HG02840 (cell line): ENCODE data around the gene IFITM5.
"Not testable (repeated sequence)": the region's sequence is repeated elsewhere in the genome, so short reads cannot be mapped to it uniquely, and the experiment has no call there.

Experiments used
- ATAC-seq: cut with Tn5 transposase; IDR thresholded peaks from one replicate; pipeline ENCODE4 v1.9.1; 2021; ENCODE audit warnings: mild to moderate bottlenecking, moderate library complexity, moderate number of reproducible peaks; ENCODE audit not compliant: unreplicated experiment, low FRiP score

Gene IFITM5

DNA sequence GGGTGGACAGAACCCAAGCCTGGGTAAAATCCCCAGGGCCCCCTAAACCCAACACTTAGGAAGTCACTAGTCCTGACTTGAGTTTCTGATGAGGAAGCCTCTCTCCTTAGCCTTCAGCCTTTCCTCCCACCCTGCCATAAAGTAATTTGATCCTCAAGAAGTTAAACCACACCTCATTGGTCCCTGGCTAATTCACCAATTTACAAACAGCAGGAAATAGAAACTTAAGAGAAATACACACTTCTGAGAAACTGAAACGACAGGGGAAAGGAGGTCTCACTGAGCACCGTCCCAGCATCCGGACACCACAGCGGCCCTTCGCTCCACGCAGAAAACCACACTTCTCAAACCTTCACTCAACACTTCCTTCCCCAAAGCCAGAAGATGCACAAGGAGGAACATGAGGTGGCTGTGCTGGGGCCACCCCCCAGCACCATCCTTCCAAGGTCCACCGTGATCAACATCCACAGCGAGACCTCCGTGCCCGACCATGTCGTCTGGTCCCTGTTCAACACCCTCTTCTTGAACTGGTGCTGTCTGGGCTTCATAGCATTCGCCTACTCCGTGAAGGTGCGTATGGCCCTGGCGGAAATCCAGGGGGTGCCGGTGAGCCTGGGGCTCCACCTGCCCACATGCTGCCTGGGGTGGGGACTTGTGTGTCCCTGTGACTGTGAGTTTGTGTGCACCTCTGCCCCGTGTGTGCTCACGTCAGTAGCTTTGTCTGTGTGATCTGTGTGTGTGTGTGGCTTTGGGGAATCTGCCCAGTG, 14.6 kb upstream of the IFITM5 start, which contains the start of gene IFITM1:
Gene IFITM1, plus strand, starts transcription at position 254 of the 767 bp plus-strand sequence. Its CDS starts 131 bp downstream, at position 385.
- no peak for ATAC-seq

DNA sequence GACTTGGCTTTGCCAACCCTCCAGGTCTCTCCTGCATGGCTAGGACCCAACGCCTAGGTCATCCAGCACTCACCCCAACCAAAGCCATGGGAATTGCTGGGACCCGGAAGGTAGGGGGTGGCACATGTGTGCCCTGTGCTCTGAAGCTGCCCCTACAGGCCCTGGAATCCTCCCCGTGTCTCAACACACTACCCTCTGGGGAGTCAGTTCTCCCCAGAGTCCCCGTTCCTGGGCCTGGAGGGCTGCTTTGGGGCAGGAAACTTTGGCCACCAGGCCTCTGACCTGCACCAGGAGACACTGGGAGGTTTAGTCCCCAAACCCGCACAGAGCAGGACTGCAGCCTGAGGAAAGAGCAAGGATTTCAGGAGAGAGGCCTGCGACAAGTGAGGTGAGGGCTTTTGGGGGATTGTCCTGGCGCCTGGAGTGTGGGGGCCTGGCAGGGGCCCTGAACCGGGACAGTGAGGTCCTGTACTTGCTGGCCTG, 14.0 kb upstream of the IFITM5 start:
- ATAC-seq: no peak

DNA sequence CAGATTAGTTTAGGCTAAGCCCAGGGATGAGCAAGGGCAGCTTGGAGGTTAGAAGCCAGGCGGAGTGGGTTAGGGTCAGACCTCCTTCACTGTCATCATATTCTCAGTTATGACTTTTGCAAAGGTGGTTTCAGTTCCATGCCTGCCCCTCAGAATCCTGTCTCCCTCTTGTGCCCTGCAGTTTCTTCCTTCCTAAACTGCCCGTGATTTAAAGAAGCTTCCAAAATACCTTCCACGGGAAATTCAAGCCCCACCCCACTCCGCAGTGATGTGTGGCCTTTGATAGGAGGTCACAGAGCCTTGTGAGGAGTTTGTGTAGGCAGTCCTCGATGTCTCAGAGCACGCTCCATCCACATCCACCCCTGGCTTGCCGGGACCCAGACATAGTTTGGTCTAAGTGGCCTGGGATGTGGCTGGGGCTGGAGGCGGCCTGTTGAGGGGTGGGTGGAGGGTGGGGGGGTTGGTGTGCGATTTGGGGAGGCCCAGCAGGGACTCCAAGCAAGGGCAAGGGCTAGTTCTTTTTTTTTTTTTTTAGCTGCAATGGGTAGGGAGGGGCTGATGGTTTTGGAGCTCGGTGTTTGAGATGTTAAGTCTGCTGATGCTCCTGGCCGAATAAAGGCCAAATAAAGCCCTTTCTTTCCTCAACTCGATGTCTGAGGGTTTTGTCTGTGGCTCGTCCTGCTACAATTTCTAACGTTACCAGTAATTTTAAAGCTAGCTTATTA, 12.9 kb upstream of the IFITM5 start:
- no peak for ATAC-seq

DNA sequence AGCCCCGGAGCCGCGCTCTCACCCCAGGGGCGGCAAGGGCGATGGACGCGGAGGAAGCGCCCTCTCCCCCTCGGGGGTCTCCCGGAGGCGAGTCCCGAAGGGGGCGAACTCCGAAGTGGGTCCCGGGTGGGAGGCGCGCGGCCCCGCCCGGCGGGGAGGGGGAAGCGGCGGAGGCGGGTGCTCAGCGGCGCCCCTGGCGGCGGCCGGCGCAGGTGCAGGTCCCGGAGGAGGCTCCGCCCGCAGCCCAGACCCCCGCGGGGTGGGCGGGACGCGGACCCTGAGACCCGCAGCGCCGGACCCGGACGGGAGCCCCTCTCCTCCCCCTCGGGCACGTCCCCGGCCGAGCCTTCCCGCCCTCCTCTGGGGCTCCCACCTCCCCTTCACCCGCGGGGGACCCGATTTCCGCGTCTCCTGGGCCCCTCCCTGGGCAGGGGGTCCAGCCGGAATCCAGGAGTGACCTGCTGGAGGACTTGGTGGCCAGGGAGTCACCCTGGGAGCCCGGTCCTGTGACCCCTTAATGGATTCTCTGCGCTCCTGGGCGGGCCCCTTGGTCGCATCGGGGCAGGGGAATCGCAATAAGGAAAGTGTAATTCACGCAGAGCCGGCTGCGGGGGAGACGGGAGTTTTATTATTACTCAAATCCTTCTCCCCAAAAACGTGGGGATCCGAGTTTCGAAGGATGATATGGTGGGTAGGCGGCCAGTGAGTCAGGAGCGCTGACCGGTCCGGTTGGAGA, 11.9 kb upstream of the IFITM5 start:
- not testable (repeated sequence) for ATAC-seq

DNA sequence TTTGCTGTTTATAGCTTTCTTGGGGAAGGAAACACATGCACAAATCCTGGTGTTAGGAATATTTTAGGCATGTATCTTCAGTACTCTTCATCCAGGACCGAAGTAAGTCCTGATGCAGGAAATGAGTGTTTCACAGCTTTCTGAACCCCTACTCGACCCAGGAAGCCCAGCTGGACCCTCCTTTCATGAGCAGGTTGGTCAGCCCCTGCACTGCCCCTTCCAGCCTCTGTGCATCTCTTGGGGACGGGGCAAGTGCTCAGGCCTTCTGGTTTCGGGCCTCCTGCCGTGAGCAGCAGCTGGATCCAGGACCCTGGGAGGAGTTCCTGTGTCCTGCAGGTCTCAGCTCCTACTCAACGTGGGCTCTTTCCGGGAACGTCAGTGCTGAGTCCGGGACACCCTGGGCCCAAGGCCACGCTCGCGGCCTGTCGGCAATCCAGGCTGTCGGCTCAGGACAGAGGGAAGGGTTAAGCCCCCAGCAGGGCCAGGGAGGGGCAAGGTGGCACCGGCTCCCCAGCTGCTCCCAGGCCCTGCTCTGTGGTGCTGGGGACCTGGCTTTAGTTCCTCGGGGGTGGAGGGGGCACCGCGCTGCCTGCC, 10.8 kb upstream of the IFITM5 start:
- not testable (repeated sequence) for ATAC-seq

DNA sequence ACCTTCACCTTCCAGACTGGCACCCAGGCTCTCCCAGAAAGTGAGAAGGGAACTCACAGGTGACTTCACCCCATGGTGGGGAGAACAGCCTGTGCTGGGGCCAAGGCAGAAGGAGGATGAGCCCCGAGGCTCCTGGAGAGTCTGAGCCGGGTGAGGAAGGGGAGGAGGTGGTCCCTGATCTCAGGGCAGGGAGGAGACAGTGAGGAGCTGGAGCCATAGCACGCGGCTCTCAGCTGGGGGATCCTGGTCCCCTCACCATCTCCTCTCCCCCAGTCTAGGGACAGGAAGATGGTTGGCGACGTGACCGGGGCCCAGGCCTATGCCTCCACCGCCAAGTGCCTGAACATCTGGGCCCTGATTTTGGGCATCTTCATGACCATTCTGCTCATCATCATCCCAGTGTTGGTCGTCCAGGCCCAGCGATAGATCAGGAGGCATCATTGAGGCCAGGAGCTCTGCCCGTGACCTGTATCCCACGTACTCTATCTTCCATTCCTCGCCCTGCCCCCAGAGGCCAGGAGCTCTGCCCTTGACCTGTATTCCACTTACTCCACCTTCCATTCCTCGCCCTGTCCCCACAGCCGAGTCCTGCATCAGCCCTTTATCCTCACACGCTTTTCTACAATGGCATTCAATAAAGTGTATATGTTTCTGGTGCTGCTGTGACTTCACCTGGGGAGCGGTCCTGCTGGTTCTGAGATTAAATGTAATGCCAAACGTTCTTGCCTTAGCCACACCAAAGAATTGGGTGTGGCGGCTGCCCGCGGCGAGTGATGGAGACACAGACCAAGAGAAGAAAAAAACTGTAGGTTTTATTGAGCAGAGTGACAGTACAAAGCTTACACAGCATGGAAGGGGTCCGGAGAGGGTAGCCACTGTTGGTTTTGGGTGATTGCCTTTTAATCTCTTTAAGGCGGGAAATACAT, 9.7 kb upstream of the IFITM5 start:
- ATAC-seq: not testable (repeated sequence)

DNA sequence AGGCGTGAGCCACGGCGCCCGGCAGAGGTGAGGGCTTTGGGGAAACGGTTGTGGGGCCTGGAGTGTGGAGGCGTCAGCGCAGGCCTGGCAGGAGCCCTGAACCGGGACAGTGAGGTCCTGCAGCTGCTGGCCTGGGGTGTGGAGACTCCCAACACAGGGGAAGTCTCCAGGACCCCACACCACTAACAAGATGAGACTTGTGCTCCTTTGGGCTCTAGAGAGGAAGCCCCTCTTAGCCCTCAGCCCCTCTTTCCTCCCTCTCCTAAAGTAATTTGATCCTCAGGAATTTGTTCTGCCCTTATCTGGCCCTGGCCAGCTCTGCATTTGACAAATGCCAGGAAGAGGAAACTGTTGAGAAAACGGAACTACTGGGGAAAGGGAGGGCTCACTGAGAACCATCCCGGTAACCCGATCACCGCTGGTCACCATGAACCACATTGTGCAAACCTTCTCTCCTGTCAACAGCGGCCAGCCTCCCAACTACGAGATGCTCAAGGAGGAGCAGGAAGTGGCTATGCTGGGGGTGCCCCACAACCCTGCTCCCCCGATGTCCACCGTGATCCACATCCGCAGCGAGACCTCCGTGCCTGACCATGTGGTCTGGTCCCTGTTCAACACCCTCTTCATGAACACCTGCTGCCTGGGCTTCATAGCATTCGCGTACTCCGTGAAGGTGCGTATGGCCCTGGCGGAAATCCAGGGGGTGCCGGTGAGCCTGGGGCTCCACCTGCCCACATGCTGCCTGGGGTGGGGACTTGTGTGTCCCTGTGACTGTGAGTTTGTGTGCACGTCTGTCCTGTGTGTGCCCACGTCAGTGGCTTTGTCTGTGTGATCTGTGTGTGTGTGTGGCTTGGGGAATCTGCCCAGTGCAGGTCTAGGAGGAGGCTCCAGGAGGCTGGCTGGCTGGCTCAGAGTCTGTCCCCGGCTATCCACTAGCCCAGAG, 8.7 kb upstream of the IFITM5 start, which contains the start of gene IFITM2:
Gene IFITM2, plus strand, starts transcription at position 51 of the 943 bp plus-strand sequence. Its CDS starts 377 bp downstream, at position 428.
- ATAC-seq: not testable (repeated sequence)

DNA sequence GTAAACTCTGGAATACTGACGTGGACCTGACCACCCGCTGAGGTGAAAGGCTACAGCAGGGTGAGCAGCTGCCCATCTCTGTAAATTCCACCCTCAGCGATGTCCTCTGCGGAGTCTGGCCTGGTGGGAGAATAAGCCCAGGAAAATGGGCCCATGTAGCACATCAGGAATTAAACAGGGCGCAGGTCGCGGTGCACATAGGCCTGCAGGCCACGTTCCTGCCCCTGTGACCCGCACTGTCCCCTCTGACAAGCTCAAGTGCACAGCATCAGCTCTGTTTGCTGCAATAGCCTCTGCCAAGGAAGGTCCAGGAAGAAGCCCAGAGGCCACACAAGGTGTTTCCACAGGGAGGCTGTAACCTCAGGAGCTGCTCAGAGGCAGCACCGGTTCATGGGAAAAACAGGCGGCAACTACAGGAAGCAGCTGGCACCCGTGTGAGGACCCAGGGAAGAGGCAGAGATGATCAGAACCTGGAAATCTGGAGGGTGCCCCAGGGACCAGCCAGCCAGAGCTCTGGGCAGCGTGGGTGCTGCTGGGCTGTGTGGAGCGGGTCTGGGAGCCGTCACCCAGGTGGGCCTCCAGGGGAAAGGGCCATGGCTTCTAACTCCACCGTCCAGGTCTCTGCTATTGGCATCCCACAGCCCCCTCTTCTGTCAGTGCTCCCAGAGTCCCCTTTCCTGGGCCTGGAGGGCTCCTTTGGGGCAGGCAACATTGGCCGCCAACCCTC, 7.5 kb upstream of the IFITM5 start:
- no peak for ATAC-seq

DNA sequence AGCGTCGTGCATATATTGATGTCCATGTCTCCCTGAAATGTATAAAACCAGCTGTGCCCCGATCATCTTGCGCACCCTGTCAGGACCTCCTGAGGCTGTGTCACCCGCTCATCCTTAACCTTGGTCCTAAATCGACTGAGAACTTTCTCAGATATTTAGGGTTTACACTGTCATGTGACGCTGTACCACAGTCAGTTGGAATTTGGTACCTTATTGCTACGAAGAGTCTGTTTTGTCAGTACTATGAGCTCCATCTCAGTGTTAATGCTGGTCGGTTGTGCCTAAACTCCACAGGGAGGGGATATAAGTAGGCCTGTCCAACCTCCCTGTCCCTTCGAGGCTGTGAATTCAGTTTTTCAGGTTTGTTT, 6.5 kb upstream of the IFITM5 start:
- ATAC-seq: no peak

DNA sequence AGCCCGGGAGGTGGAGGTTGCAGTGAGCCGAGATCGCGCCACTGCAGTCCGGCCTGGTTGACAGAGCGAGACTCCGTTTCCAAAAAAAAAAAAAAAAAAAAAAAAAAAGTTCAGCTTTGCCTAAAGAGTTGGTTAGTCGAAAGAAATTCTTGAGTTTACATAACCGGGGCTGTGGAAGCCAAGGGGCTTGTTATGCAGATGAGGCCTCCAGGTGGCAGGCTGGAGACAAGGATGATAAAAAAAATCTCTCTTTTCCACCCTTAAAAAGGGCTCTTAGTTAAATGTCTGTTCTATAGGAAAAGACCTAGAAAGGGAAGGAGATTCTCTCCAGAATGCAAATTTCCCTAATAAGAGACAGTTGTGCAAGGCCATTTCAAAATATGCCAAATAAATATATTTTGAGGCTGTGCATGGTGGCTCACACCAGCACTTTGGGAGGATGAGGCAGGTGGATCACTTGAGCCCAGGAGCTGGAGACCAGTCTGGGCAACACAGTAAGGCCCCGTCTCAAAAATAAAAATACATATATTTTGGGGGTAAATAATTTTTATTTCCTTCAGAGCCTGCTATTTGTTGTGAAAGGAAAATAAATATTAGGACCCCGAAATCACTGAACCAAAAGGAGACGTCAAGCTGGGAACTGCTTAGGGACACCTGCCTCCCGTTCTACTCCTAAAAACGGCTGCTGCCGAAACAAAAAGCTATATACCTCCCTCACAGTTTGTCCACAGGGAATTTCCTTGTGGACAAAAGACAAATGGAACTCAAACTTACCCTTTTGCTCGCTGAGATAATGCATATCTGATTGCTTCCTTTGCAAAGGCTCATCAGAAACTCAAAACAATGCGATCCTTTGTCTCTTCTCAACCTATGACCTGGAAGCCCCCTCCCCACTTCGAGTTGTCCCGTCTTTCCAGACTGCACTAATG, 5.9 kb upstream of the IFITM5 start:
- ATAC-seq: no peak

DNA sequence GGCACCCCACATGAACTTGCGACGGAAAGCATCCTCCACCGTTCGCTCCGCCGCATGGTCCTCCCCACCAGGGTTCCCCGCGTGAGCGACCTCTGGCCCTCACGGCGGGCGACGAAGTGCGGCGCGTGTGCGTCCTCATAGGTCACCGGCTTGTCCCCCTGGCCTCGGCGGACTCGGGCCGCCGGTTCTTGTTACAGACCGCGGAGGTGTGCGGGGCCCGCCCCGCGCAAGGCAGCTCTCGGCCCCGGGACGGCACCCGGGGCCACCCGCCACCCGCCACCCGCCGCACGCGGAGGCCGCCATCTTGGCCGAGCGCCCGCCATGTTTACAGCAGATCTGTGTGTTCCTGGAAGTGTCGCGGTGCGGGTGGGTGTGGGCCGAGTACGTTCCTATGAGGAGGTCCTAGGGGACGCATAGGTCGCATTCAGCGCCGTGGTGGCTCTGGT, 4.8 kb upstream of the IFITM5 start:
- ATAC-seq: no peak

DNA sequence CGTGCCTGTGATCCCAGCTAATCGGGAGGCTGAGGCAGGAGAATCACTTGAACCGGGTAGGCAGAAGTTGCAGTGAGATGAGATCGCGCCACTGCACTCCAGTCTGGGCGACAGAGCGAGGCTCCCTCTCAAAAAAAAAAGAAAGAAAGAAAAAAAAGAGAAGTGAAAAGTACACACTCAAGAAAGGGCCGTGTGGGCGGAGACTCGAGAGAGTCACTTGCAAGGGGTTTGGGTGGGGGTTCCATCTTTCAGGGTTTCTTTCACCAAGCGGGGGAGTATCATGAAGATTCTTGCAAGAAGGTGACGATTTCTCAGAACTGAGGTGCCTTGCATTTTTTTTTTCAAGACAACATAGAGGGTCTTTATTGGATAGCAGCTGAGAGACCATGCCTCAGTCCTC, 4.0 kb upstream of the IFITM5 start:
- no peak for ATAC-seq

DNA sequence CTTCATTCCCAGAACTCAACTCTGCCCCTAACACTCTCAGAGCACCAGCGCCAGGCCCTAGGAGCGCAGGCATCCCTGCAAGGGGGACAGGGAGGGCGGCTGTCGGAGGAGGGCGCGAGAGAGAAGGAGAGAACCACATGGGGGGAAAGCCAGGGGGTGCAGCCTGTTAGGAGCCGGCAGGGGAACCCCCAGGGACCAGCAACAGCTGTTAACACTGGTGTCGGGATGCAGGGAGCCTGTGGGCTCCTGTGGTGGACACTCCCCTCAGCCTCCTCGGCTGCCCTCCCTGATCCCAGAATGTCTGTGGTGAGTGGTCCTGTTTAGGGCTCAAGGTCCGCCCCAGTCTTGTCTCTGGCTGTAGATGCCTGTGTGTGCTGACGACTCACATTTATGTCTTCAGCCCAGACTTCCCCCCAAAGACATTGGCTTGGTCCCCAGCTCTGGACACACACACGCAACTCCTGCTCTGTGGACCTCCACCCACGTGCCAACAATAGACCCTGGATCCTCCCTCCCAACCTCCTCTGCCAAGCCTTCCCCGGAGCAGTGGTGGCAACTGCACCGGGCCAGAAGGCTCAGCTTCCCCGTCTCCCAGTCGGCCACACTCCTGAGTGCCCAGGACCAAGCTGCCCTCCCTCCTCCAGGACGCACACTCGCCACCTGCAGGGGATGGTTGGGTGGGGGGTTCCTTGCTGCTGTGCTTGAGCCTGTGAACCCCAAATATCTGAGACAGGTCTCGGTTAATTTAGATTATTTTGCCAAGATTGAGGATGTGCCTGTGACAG, 817 bp upstream of the IFITM5 start:
- ATAC-seq: no peak

DNA sequence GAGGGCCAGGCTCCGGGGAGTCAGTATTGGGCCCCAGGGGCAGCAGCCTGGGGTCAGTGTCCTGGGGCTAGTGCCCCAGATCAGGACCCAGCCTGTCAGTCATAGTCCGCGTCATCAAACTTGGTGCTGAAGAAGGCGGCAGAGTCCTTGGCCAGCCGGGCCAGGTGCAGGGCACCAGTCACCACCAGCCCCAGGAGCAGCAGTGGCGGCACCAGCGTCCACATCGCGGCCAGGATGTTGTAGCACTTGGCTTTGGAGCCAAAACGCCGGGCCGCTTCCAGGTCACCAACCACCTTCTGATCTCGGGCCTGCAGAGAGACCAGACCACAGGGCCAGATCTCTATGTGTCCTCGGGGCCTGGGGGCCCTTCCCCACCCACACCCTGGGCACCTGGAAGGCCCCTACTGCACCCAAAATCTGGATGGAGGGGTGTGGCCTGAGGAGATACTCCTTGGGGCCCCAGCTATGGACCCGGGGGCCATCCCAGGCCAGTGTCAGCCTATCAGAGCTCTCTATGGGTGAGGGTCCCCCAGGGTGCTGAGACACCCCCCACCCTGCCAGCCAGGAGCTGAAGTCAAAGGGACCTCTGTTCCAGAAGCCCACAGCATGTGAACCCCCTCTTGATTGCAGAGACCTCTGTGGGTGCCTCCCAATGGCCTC, 790 bp downstream of the IFITM5 start:
- no peak for ATAC-seq
